ENCODE data around the gene FASN. TPM values are rescaled to one million over a fixed set of nuclear protein-coding genes. Genes with fewer than 3 reads are reported as not detected.
A peak's percentile ranks its signal among the peaks of the same experiment; 100 is the strongest.

The FASN gene
- total and polyA plus RNA-seq, 9 donors, result 1.3 to 168 (median 42.7) TPM

- no peak for TF ChIP-seq POLR2A (IDR thresholded peaks at IDR 0.05)
- no peak for TF ChIP-seq CTCF (IDR thresholded peaks at IDR 0.05)
- TF ChIP-seq EP300 (IDR thresholded peaks at IDR 0.05), result no peak
- WGBS, 3 donors, result 82 to 88% (median 86%) methylated on average over 36 to 39 of the region's 39 CpGs
- DNase-seq, result no peak
- no peaks in the 10 kb centered on the region for H3K4me1 ChIP-seq (ENCODE audit: insufficient read depth)
- no peaks in the 10 kb centered on the region for H3K9me3 ChIP-seq
- H3K4me3 ChIP-seq, result no peak overlapping the region
- H3K36me3 ChIP-seq, result no peaks in the 10 kb centered on the region
- H3K27me3 ChIP-seq, result no peaks in the 10 kb centered on the region
- H3K27ac ChIP-seq, result no peak overlapping the region
- intact Hi-C loops (cut with DNase I), result no loop called here
Observed at GRCh38 chr17:82086941-82087906, 10.8 kb downstream of the FASN start.

GRCh38 chr17:82085931-82086764, 11.9 kb downstream of the FASN start:
- Histone ChIP-seq H3K27me3 (no peaks in the 10 kb centered on the region), H3K4me3 (no peak overlapping the region), H3K36me3 (no peaks in the 10 kb centered on the region), H3K9me3 (no peaks in the 10 kb centered on the region), H3K4me1 (ENCODE audit: insufficient read depth) (no peaks in the 10 kb centered on the region), H3K27ac (no peak overlapping the region)
- intact Hi-C loops (cut with DNase I), result no loop called here
- TF ChIP-seq CTCF (IDR thresholded peaks at IDR 0.05) (no peak), EP300 (IDR thresholded peaks at IDR 0.05) (no peak), POLR2A (IDR thresholded peaks at IDR 0.05) (no peak)
- WGBS, 3 donors, result 84 to 89% (median 88%) methylated on average over 22 to 25 of the region's 25 CpGs
- DNase-seq, result peak in 1 of 5 donors; percentile 21

GRCh38 chr17:82085031-82085861, 12.8 kb downstream of the FASN start:
- WGBS, 3 donors, result 81 to 87% (median 84%) methylated on average over 49 of the region's 49 CpGs

More at GRCh38 chr17:82085031-82085861, 12.8 kb downstream of the FASN start:
- Histone ChIP-seq H3K36me3 (no peaks in the 10 kb centered on the region), H3K4me1 (ENCODE audit: insufficient read depth) (no peaks in the 10 kb centered on the region), H3K27ac (no peak overlapping the region), H3K9me3 (no peaks in the 10 kb centered on the region), H3K4me3 (no peak overlapping the region), H3K27me3 (no peaks in the 10 kb centered on the region)
- TF ChIP-seq CTCF (IDR thresholded peaks at IDR 0.05), result no peak
- no peak for TF ChIP-seq EP300 (IDR thresholded peaks at IDR 0.05)
- no peak for TF ChIP-seq POLR2A (IDR thresholded peaks at IDR 0.05)
- intact Hi-C loops (cut with DNase I), result no loop called here
- no peak for DNase-seq

All from ovary (tissue), 9 donors.